Activated CD8-positive, alpha-beta T cell treated with anti-CD3 and anti-CD28 coated beads, Interleukin-2, amount 10 ng/mL, durations not matched to agents 7 days and 5 days (primary cell): ENCODE data around the gene ST6GALNAC5. TPM values are rescaled to one million over a fixed set of nuclear protein-coding genes. Genes with fewer than 3 reads are reported as not detected.
A peak's percentile ranks its signal among the peaks of the same experiment; 100 is the strongest.

Experiments
- ATAC-seq: fragments of 150-1000 bp; cut with Tn5 transposase; one replicate; pipeline ENCODE4 v1.10.0; 2021; ENCODE audit warnings: moderate library complexity
- CTCF ChIA-PET: fragments of 350-600 bp; sonication (Branson Sonifier 250); formaldehyde crosslinking; loops from one replicate; lab custom pipeline; 2021; ENCODE audit warnings: antibody characterized with exemption; lab: Charles Lee
- POLR2A ChIA-PET: fragments of 350-600 bp; sonication (Branson Sonifier 250); formaldehyde crosslinking; loops from one replicate; lab custom pipeline; 2021; ENCODE audit warnings: antibody characterized with exemption; lab: Charles Lee
- DNase-seq: peaks from one replicate; pipeline ENCODE4 v3.0.0-alpha.2; 2020
- H3K27ac Mint-ChIP-seq: one replicate; pipeline ENCODE4 v1.8.0; 2021; ENCODE audit warnings: mild to moderate bottlenecking, mixed read lengths
- H3K27me3 Mint-ChIP-seq: one replicate; pipeline ENCODE4 v1.8.0; 2021; ENCODE audit warnings: low read depth, mixed read lengths
- H3K36me3 Mint-ChIP-seq: one replicate; pipeline ENCODE4 v1.8.0; 2021; ENCODE audit warnings: low read depth, mixed read lengths
- H3K4me1 Mint-ChIP-seq: one replicate; pipeline ENCODE4 v1.8.0; 2021; ENCODE audit warnings: low read depth, mixed read lengths
- H3K4me3 Mint-ChIP-seq: one replicate; pipeline ENCODE4 v1.8.0; 2021; ENCODE audit warnings: mild to moderate bottlenecking, mixed read lengths
- H3K9me3 Mint-ChIP-seq: one replicate; pipeline ENCODE4 v1.8.0; 2022; ENCODE audit warnings: mixed read lengths; ENCODE audit not compliant: insufficient read depth
- total RNA-seq, 2 experiments: library from RNA; stranded (reverse); gene quantifications; one replicate each; pipeline ENCODE4 v1.2.3, GENCODE V29; 2021

Gene ST6GALNAC5
- total RNA-seq, 2 experiments from 2014 or later = not detected

DNA sequence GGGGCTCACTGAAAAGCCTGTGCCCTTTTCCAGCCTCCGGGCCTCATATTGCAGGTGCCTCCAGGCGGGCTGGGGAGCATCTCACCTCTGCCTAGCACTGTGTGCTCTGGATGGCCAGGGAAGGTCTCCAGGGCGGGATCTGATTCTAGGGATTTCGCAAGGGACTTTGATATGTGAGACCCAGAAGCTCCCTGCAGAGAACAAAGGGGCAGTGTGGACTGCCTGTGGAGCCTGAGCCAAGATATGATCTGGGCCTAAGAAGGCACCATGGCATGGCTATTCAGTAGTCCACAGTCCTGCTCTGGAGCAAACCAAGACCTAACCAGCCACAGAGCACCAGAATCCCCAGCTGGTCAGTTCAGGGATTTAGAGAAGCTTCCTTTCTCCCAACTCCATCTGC, 157.2 kb downstream of the ST6GALNAC5 start:
- Mint-ChIP-seq H3K4me3 (no peak overlapping the region), H3K9me3 (no peaks in the 10 kb centered on the region), H3K36me3 (no peaks in the 10 kb centered on the region), H3K27ac (no peak overlapping the region), H3K4me1 (no peaks in the 10 kb centered on the region), H3K27me3 (peaks cover 10% of the 10 kb centered on the region)
- DNase-seq (no peak), ATAC-seq (no peak)
- ChIA-PET CTCF (no interaction called here), POLR2A (interaction anchor here (0.6 kb wide), 1 partner anchor 1299 kb away, joined by 4 read pairs; no protein-coding TSS in a partner anchor)

DNA sequence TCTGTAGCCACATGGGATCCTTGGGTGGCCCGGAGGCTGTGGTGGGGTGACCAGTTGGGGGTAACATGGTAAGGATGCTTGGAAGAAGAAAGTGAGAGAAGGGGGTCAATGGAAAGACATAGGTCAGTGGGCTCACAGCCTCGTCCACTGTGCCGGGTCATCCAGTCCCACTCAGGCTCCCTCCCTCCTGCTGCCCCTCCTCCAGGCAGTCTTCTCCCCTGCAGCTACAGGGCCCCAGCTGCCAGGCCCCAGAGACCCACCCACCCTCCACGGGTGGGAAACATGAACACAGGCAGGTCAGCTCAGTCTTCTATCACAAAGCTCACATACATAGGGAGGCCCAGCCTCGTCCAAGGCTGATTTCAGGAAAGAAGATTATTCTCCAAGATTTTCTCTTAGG, 158.3 kb downstream of the ST6GALNAC5 start:
- CTCF ChIA-PET = no interaction called here
- ATAC-seq = no peak

DNA sequence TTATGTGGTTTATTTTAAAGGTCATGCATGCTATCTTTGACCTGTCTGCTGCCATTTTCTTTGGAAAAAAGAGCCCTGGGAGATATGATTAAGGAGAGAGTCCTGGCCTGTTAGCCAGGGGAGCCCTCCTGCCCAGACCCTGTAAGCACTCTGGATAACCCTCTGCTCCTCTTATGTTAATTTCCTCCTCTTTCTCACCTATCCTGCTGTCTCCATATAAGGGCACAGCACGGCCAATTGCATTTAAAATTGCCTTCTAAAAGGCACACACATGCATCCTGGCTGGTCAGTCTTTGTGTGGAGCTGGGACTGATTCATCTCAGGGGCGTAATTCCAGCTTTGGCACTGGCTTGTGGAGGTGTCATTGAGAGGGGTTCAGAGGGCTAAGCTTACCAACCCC, 158.9 kb downstream of the ST6GALNAC5 start:
- POLR2A ChIA-PET = interaction anchor here (0.7 kb wide), 1 partner anchor 734 kb away, joined by 3 read pairs; no protein-coding TSS in a partner anchor
- peaks cover 8% of the 10 kb centered on the region for H3K27me3 Mint-ChIP-seq
- H3K4me1 Mint-ChIP-seq = no peaks in the 10 kb centered on the region

More for the DNA sequence above, 158.3 kb downstream of the ST6GALNAC5 start:
- H3K4me1 Mint-ChIP-seq = no peaks in the 10 kb centered on the region
- H3K27ac Mint-ChIP-seq = no peak overlapping the region
- H3K27me3 Mint-ChIP-seq = peaks cover 8% of the 10 kb centered on the region
- no peak for DNase-seq
- no peaks in the 10 kb centered on the region for H3K9me3 Mint-ChIP-seq
- no peak overlapping the region for H3K4me3 Mint-ChIP-seq
- H3K36me3 Mint-ChIP-seq = no peaks in the 10 kb centered on the region
- POLR2A ChIA-PET = no interaction called here

DNA sequence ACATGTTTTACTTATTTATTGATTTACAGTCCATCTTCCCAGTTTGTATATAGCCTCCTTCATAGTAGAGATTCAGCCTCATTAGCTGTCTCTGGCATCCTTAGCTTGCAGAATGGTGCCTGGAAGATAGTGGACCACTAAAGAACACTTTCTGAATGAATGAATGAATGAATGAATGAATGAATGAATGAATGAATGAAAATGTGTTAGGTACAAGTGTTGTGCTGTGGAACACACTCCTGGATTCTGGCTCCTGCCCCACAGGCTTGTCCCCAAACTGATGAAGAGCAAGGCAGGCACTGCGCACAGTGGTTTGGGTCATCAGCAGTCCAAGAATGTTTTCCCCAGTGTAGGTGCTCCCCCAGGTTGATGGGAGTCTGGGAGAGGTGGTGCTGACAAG, 159.4 kb downstream of the ST6GALNAC5 start:
- Mint-ChIP-seq H3K4me1 (no peaks in the 10 kb centered on the region), H3K4me3 (no peak overlapping the region), H3K9me3 (no peaks in the 10 kb centered on the region), H3K27ac (no peak overlapping the region), H3K36me3 (no peaks in the 10 kb centered on the region), H3K27me3 (peaks cover 8% of the 10 kb centered on the region)
- ATAC-seq = no peak
- DNase-seq = no peak
- POLR2A ChIA-PET = interaction anchor here (0.7 kb wide), 1 partner anchor 735 kb away, joined by 3 read pairs; no protein-coding TSS in a partner anchor
- CTCF ChIA-PET = no interaction called here

More for the DNA sequence above, 158.9 kb downstream of the ST6GALNAC5 start:
- ATAC-seq = no peak
- no peak overlapping the region for H3K27ac Mint-ChIP-seq
- H3K36me3 Mint-ChIP-seq = no peaks in the 10 kb centered on the region
- H3K4me3 Mint-ChIP-seq = no peak overlapping the region
- CTCF ChIA-PET = no interaction called here
- H3K9me3 Mint-ChIP-seq = no peaks in the 10 kb centered on the region
- no peak for DNase-seq

DNA sequence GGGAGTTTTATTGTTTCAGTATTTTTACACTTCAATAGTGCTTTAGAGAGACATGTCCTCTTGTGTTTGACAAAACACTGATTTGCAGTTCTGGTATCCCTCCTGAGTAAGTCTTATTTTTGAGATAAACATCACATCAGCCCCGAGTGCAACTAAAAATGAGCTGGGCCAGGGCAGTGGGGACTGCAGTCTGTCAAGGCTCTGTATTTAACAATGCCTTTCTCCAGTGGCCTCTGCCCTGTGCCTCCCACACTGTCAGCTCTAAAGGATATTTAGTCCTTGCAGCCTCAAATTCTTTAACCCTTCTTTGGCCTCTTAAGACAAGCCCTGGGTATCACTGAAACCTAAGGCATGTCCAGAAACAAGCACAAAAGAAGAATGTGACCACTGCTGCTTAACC, 160.6 kb downstream of the ST6GALNAC5 start:
- no peaks in the 10 kb centered on the region for H3K9me3 Mint-ChIP-seq
- H3K36me3 Mint-ChIP-seq = no peaks in the 10 kb centered on the region
- H3K4me1 Mint-ChIP-seq = no peaks in the 10 kb centered on the region
- no peak overlapping the region for H3K27ac Mint-ChIP-seq
- POLR2A ChIA-PET = no interaction called here
- CTCF ChIA-PET = no interaction called here
- H3K4me3 Mint-ChIP-seq = no peak overlapping the region
- no peak for DNase-seq
- peaks cover 8% of the 10 kb centered on the region for H3K27me3 Mint-ChIP-seq
- no peak for ATAC-seq

DNA sequence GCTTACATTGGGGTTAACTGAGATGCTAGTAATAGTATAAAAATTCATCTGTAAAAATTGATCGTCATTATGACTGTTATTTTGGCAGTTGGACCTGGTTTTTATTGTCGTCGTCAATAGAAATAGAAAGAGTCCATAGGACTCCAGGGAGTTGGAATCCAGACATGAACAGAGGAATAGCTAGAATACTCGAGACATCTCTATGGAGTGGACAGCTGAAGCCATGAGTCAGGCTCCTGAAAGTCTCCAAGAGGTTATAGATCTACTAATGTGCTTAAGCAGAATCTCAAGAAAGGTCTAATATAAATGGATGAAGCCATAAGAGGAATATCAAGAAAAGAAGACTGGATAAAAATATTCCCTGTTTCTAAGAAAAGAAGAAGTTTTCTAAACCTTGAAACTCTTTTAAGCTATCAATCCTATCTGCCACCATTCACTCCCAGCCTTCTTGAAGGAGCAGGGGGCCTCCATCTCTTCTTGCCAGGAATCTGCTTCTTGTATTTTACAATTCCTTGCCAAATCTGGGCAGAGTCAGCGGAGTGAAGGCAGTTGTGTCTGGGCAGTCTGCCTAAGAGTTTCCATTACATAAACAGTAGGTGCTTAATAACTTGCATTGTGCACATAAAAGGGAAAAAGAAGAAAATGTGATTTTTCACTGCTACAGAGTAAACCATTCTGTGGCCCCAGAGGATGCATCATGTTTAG, 163.3 kb downstream of the ST6GALNAC5 start:
- POLR2A ChIA-PET = no interaction called here

DNA sequence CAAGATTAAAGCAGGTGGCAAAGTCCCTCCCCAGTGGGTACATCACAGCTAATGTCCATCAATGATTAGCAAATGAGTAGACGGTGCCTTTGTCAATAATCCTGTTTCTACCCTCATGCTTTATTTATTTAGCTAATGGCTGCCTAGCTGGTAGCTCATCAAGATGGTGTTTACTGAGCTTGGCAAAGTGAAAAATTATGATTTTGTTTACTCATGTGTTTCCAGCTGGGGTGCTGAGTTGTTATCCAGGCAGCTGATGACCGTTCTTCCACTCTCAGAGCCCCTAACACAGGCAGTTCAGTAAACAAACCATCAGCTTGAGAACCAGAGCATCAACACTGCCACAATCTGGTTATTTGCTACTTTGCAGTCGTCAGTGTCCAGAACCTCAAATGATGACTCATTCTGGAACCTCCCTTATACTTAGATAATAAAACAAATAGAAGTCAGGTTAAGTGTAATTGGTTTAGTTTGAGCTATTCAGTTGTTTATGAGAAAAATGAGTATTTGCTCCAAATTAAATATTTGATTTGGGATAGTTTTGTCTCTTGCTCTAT, 163.9 kb downstream of the ST6GALNAC5 start:
- peaks cover 8% of the 10 kb centered on the region for H3K27me3 Mint-ChIP-seq
- ATAC-seq = no peak
- CTCF ChIA-PET = no interaction called here
- POLR2A ChIA-PET = no interaction called here
- H3K27ac Mint-ChIP-seq = no peak overlapping the region
- H3K9me3 Mint-ChIP-seq = no peaks in the 10 kb centered on the region
- no peaks in the 10 kb centered on the region for H3K36me3 Mint-ChIP-seq
- H3K4me1 Mint-ChIP-seq = no peaks in the 10 kb centered on the region
- H3K4me3 Mint-ChIP-seq = no peak overlapping the region
- no peak for DNase-seq

More for the DNA sequence above, 163.3 kb downstream of the ST6GALNAC5 start:
- DNase-seq = no peak
- Mint-ChIP-seq H3K4me3 (no peak overlapping the region), H3K4me1 (no peaks in the 10 kb centered on the region), H3K27me3 (peaks cover 8% of the 10 kb centered on the region), H3K9me3 (no peaks in the 10 kb centered on the region), H3K36me3 (no peaks in the 10 kb centered on the region), H3K27ac (no peak overlapping the region)
- CTCF ChIA-PET = no interaction called here
- ATAC-seq = no peak

DNA sequence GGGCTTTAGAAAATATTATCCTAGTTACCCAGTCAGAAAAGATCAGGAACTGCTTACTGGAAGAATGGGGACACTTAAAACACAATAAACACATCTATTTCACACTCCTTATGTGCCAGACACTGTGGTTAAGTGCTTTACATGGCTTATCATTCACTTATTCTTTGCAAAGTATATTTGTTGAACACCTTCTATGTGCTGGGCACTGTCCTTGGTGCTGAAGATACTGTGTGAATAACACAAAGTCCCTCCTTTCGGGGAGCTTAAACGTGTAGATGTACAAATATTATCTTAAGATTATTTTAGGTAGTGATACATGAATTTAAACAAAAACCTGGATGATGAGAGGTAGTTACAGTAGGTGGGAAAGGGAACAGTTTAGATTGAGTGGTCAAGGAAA, 169.3 kb downstream of the ST6GALNAC5 start:
- H3K27ac Mint-ChIP-seq = no peak overlapping the region

DNA sequence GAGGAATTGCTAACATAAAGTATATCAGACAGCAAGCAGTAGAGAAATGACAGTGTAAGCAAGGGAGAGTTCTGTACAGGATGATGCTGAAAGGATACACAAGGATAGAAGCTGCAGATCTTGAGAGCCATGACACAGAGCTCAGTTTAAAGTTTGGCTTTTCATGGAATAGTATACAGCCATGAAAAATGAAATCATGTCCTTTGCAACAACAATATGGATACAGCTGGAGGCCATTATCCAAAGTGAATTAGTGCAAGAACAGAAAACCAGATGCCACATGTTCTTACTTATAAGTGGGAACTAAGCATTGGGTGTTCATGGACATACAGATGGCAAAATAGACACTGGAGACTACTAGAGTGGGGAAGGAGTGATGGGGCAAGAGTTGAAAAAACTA, 169.8 kb downstream of the ST6GALNAC5 start:
- Mint-ChIP-seq H3K4me3 (no peak overlapping the region), H3K27ac (no peak overlapping the region), H3K27me3 (peaks cover 9% of the 10 kb centered on the region), H3K4me1 (no peaks in the 10 kb centered on the region), H3K9me3 (no peaks in the 10 kb centered on the region), H3K36me3 (no peaks in the 10 kb centered on the region)
- ChIA-PET CTCF (no interaction called here), POLR2A (no interaction called here)
- DNase-seq = no peak
- no peak for ATAC-seq

More for the DNA sequence above, 169.3 kb downstream of the ST6GALNAC5 start:
- no peak for ATAC-seq
- H3K36me3 Mint-ChIP-seq = no peaks in the 10 kb centered on the region
- H3K4me1 Mint-ChIP-seq = no peaks in the 10 kb centered on the region
- peak; percentile 62 for DNase-seq
- ChIA-PET POLR2A (no interaction called here), CTCF (no interaction called here)
- no peak overlapping the region for H3K4me3 Mint-ChIP-seq
- H3K9me3 Mint-ChIP-seq = no peaks in the 10 kb centered on the region
- H3K27me3 Mint-ChIP-seq = peaks cover 9% of the 10 kb centered on the region

DNA sequence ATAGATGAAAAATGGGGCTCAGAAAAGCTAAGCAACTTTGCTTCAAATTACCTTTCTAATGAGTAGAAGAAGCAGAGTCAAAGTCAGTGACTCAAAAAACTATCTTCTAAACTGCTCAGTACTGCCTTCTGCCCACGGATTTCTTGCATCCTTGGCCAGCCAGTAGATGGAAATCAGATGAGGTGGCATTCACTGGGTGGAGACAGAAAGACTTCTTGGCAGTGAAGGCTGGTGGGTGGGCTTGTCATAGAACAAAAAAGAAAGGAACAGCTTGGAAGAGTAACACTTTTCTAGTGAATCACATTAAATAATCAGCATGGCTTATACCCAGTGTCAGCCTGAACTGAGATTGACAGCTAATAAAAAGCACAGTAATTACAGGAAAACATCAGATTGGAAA, 170.7 kb downstream of the ST6GALNAC5 start:
- DNase-seq = no peak
- POLR2A ChIA-PET = no interaction called here
- no peaks in the 10 kb centered on the region for H3K9me3 Mint-ChIP-seq
- peaks cover 9% of the 10 kb centered on the region for H3K27me3 Mint-ChIP-seq
- no peak overlapping the region for H3K4me3 Mint-ChIP-seq
- no peaks in the 10 kb centered on the region for H3K4me1 Mint-ChIP-seq
- CTCF ChIA-PET = no interaction called here
- H3K36me3 Mint-ChIP-seq = no peaks in the 10 kb centered on the region
- ATAC-seq = no peak
- H3K27ac Mint-ChIP-seq = no peak overlapping the region

DNA sequence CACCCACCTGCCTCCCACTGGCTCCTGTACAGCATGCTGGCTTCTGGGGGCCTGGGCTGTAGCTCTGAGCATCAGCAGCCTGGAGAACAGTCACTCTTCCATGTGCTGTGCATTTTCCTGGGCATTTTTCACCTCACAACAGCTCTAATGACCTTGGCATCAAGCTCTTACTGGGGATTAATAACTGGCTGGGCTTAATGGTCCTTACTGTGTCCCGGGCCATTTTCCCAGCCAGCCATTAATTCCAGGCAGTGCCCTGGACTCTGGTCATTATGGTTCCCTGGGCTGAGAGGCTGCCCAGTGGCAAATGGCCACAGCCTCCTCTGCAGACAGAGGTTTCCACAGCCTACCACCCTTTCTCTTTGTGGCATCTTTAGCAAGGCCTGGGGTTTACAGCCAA, 171.8 kb downstream of the ST6GALNAC5 start:
- DNase-seq (no peak), ATAC-seq (no peak)
- POLR2A ChIA-PET = no interaction called here
- Mint-ChIP-seq H3K4me3 (no peak overlapping the region), H3K27ac (no peak overlapping the region), H3K27me3 (peaks cover 9% of the 10 kb centered on the region), H3K9me3 (no peaks in the 10 kb centered on the region), H3K36me3 (no peaks in the 10 kb centered on the region), H3K4me1 (no peaks in the 10 kb centered on the region)
- CTCF ChIA-PET = no interaction called here

DNA sequence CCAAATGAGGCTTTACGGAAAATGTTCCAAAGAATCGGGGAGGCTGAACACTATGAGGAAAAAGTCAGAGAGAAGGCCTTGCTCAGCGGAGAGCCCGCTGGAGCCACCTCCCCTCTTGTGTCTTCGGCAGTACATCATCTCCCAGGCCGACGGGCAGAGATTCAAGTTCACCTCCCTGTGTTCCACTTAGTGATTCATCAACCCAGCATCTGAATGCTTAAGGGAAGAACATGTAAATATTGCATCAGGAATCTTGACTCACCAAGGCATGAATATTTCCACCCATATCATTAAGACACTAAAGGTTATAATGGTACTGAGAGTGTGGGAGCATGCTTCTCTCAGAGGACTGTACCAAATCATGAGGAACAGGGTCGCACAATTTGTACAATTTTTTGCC, 172.5 kb downstream of the ST6GALNAC5 start:
- peaks cover 9% of the 10 kb centered on the region for H3K27me3 Mint-ChIP-seq
- H3K9me3 Mint-ChIP-seq = no peaks in the 10 kb centered on the region
- CTCF ChIA-PET = no interaction called here
- no peaks in the 10 kb centered on the region for H3K4me1 Mint-ChIP-seq
- H3K36me3 Mint-ChIP-seq = no peaks in the 10 kb centered on the region
- ATAC-seq = no peak
- no peak overlapping the region for H3K27ac Mint-ChIP-seq
- no peak overlapping the region for H3K4me3 Mint-ChIP-seq
- DNase-seq = no peak
- POLR2A ChIA-PET = no interaction called here
